ENCODE data around the gene ADPRS. TPM values are rescaled to one million over a fixed set of nuclear protein-coding genes. Genes with fewer than 3 reads are reported as not detected.

ADPRS gene
- total RNA-seq, 1 donor from 2014 or later: 28.1 TPM

GRCh38 chr1:36092798-36093185 is 4.1 kb downstream of the ADPRS start:
- Mint-ChIP-seq H3K9me3 (no peaks in the 10 kb centered on the region), H3K36me3 (peaks cover 13% of the 10 kb centered on the region), H3K27me3 (ENCODE audit: insufficient read depth, low read depth) (peaks cover 2% of the 10 kb centered on the region), H3K4me1 (peaks cover 13% of the 10 kb centered on the region), H3K4me3 (no peak overlapping the region), H3K27ac (no peak overlapping the region)
- Histone ChIP-seq H2AFZ (replicated peaks) (no peak overlapping the region), H4K20me1 (ENCODE audit: low read depth) (peaks cover 10% of the 10 kb centered on the region), H3K27me3 (no peaks in the 10 kb centered on the region), H3K27ac (no peak overlapping the region), H3K4me2 (no peak overlapping the region), H3K9ac (no peak overlapping the region), H3K4me3 (no peak overlapping the region), H3K36me3 (no peaks in the 10 kb centered on the region), H3K9me3 (ENCODE audit: low read depth) (no peaks in the 10 kb centered on the region), H3K79me2 (ENCODE audit: low read depth) (peaks cover 22% of the 10 kb centered on the region), H3K4me1 (peaks cover 3% of the 10 kb centered on the region), H3F3A (ENCODE audit: low read depth) (peaks cover 20% of the 10 kb centered on the region)
- DNase-seq (ENCODE audit: low spot score): no peak
- TF ChIP-seq EZH2phosphoT487 (IDR thresholded peaks at IDR 0.05) (no peak), CTCF (IDR thresholded peaks at IDR 0.05) (no peak), EZH2 (IDR thresholded peaks at IDR 0.05) (no peak)

- Mint-ChIP-seq H3K4me3 (no peak overlapping the region), H3K4me1 (peaks cover 11% of the 10 kb centered on the region), H3K36me3 (peaks cover 13% of the 10 kb centered on the region), H3K27ac (no peak overlapping the region), H3K9me3 (no peaks in the 10 kb centered on the region), H3K27me3 (ENCODE audit: insufficient read depth, low read depth) (peaks cover 2% of the 10 kb centered on the region)
- no peak overlapping the region for H2AFZ ChIP-seq (replicated peaks)
- TF ChIP-seq CTCF (IDR thresholded peaks at IDR 0.05): no peak
- no peak for TF ChIP-seq EZH2phosphoT487 (IDR thresholded peaks at IDR 0.05)
- no peak for TF ChIP-seq EZH2 (IDR thresholded peaks at IDR 0.05)
- H3K4me3 ChIP-seq: no peak overlapping the region
- peaks cover 22% of the 10 kb centered on the region for H3K79me2 ChIP-seq (ENCODE audit: low read depth)
- H3K4me1 ChIP-seq: peaks cover 3% of the 10 kb centered on the region
- H3K9ac ChIP-seq: no peak overlapping the region
- DNase-seq (ENCODE audit: low spot score): no peak
- H3K27me3 ChIP-seq: no peaks in the 10 kb centered on the region
- no peak overlapping the region for H3K27ac ChIP-seq
- H3K36me3 ChIP-seq: no peaks in the 10 kb centered on the region
- peaks cover 10% of the 10 kb centered on the region for H4K20me1 ChIP-seq (ENCODE audit: low read depth)
- H3K9me3 ChIP-seq (ENCODE audit: low read depth): no peaks in the 10 kb centered on the region
- no peak overlapping the region for H3K4me2 ChIP-seq
- H3F3A ChIP-seq (ENCODE audit: low read depth): peaks cover 20% of the 10 kb centered on the region
These were observed 4.5 kb downstream of the ADPRS start for GRCh38 chr1:36093226-36093625.

GRCh38 chr1:36093929-36094328 is 5.2 kb downstream of the ADPRS start:
- Histone ChIP-seq H3F3A (ENCODE audit: low read depth) (peaks cover 20% of the 10 kb centered on the region), H3K27ac (no peak overlapping the region), H3K4me3 (no peak overlapping the region), H3K4me2 (no peak overlapping the region), H3K9me3 (ENCODE audit: low read depth) (no peaks in the 10 kb centered on the region), H3K9ac (no peak overlapping the region), H4K20me1 (ENCODE audit: low read depth) (peaks cover 10% of the 10 kb centered on the region), H3K36me3 (no peaks in the 10 kb centered on the region), H3K27me3 (no peaks in the 10 kb centered on the region), H3K4me1 (peaks cover 3% of the 10 kb centered on the region), H3K79me2 (ENCODE audit: low read depth) (peaks cover 21% of the 10 kb centered on the region), H2AFZ (replicated peaks) (no peak overlapping the region)
- Mint-ChIP-seq H3K4me3 (no peak overlapping the region), H3K9me3 (no peaks in the 10 kb centered on the region), H3K27ac (no peak overlapping the region), H3K36me3 (peaks cover 13% of the 10 kb centered on the region), H3K4me1 (peaks cover 11% of the 10 kb centered on the region), H3K27me3 (ENCODE audit: insufficient read depth, low read depth) (peaks cover 2% of the 10 kb centered on the region)
- DNase-seq (ENCODE audit: low spot score): no peak
- TF ChIP-seq CTCF (IDR thresholded peaks at IDR 0.05) (no peak), EZH2 (IDR thresholded peaks at IDR 0.05) (no peak)
